ENCODE measurements around the gene HIF3A. TPM values are rescaled to one million over a fixed set of nuclear protein-coding genes. Genes with fewer than 3 reads are reported as not detected.

Gene HIF3A
- total RNA-seq, 1 donor from 2014 or later, result 0.53 TPM

- no peaks in the 10 kb centered on the region for H3K27me3 ChIP-seq (ENCODE audit: control insufficient read depth, insufficient read depth, low read length)
- TF ChIP-seq CTCF (IDR thresholded peaks at IDR 0.05; ENCODE audit: insufficient read depth, low read length, severe bottlenecking), result no peak
- DNase-seq (ENCODE audit: low read depth) (peak; percentile 14), FAIRE-seq (no peak)
- H3K4me3 ChIP-seq (ENCODE audit: low read depth, low read length), result no peak overlapping the region
- peaks cover 15% of the 10 kb centered on the region for H3K36me3 ChIP-seq (ENCODE audit: control insufficient read depth, insufficient read depth, low read length)
Observed at GRCh38 chr19:46378268-46378667, 81.4 kb downstream of the HIF3A start.

GRCh38 chr19:46380690-46381089 lies 83.8 kb downstream of the HIF3A start:
- DNase-seq (ENCODE audit: low read depth) (no peak), FAIRE-seq (no peak)
- Histone ChIP-seq H3K36me3 (ENCODE audit: control insufficient read depth, insufficient read depth, low read length) (peaks cover 28% of the 10 kb centered on the region), H3K4me3 (ENCODE audit: low read depth, low read length) (no peak overlapping the region), H3K27me3 (ENCODE audit: control insufficient read depth, insufficient read depth, low read length) (no peaks in the 10 kb centered on the region)
- no peak for TF ChIP-seq CTCF (IDR thresholded peaks at IDR 0.05; ENCODE audit: insufficient read depth, low read length, severe bottlenecking)

GRCh38 chr19:46381346-46381745 lies 84.5 kb downstream of the HIF3A start:
- no peaks in the 10 kb centered on the region for H3K27me3 ChIP-seq (ENCODE audit: control insufficient read depth, insufficient read depth, low read length)
- FAIRE-seq (no peak), DNase-seq (ENCODE audit: low read depth) (no peak)
- peaks cover 25% of the 10 kb centered on the region for H3K36me3 ChIP-seq (ENCODE audit: control insufficient read depth, insufficient read depth, low read length)
- no peak for TF ChIP-seq CTCF (IDR thresholded peaks at IDR 0.05; ENCODE audit: insufficient read depth, low read length, severe bottlenecking)
- H3K4me3 ChIP-seq (ENCODE audit: low read depth, low read length), result no peak overlapping the region

GRCh38 chr19:46381756-46382345 lies 85.0 kb downstream of the HIF3A start:
- TF ChIP-seq CTCF (IDR thresholded peaks at IDR 0.05; ENCODE audit: insufficient read depth, low read length, severe bottlenecking), result no peak
- FAIRE-seq (no peak), DNase-seq (ENCODE audit: low read depth) (no peak)
- Histone ChIP-seq H3K27me3 (ENCODE audit: control insufficient read depth, insufficient read depth, low read length) (no peaks in the 10 kb centered on the region), H3K36me3 (ENCODE audit: control insufficient read depth, insufficient read depth, low read length) (peaks cover 20% of the 10 kb centered on the region), H3K4me3 (ENCODE audit: low read depth, low read length) (no peak overlapping the region)

GRCh38 chr19:46383171-46383815 lies 86.5 kb downstream of the HIF3A start:
- TF ChIP-seq CTCF (IDR thresholded peaks at IDR 0.05; ENCODE audit: insufficient read depth, low read length, severe bottlenecking), result no peak
- Histone ChIP-seq H3K36me3 (ENCODE audit: control insufficient read depth, insufficient read depth, low read length) (peaks cover 29% of the 10 kb centered on the region), H3K27me3 (ENCODE audit: control insufficient read depth, insufficient read depth, low read length) (no peaks in the 10 kb centered on the region), H3K4me3 (ENCODE audit: low read depth, low read length) (no peak overlapping the region)
- FAIRE-seq (no peak), DNase-seq (ENCODE audit: low read depth) (no peak)

GRCh38 chr19:46383846-46384245 lies 87.0 kb downstream of the HIF3A start:
- no peaks in the 10 kb centered on the region for H3K27me3 ChIP-seq (ENCODE audit: control insufficient read depth, insufficient read depth, low read length)
- peaks cover 33% of the 10 kb centered on the region for H3K36me3 ChIP-seq (ENCODE audit: control insufficient read depth, insufficient read depth, low read length)
- FAIRE-seq (no peak), DNase-seq (ENCODE audit: low read depth) (no peak)
- no peak overlapping the region for H3K4me3 ChIP-seq (ENCODE audit: low read depth, low read length)
- TF ChIP-seq CTCF (IDR thresholded peaks at IDR 0.05; ENCODE audit: insufficient read depth, low read length, severe bottlenecking), result no peak

All from bronchial epithelial cell (primary cell).